ENCODE measurements around the gene FGF1.
A peak's percentile ranks its signal among the peaks of the same experiment; 100 is the strongest.

FGF1 gene

DNA sequence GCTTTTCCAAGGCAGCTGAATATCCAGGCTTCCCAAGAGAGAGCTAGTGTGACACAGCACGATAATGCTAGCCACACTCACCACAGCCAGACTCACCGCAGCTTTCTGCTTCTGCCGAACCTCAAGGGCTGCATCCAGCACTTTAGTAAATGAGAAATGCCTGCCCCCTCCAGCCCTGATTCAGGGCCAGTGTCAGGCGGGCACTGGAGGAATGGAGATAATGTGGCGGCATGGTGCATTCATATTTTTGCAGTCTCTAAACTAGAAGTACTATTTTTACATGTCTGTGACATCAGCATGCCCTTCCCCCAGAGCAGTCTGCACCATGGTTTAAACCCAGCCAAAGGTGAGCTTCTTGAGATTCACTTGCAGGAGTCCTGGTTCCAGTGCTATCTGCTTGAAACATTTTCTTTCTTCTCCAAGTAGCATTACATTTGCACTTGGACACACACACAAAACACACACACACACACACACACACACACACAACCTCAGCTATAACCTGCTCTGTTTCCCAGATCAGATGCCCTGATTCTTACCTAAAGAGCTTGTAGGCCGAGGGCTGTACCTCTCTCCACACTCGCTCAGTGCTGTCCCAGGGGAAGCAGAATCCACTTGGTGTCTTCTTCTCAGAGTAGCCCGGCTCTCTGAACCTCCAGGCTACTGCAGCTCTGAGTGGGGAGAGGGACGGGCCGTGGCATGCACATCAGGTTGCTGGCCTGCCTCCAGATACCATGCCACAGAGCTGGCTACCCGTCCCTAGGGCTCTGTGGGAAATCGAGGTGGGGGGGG lies at the start of gene FGF1:
Gene FGF1, minus strand, starts transcription at position 673 of the 792 bp plus-strand sequence. CDS start 71,963 bp downstream, outside the sequence.
- no peak for DNase-seq

GRCh38 chr5:142727735-142728047 lies 41.8 kb upstream of the FGF1 start:
- DNase-seq: no peak

GRCh38 chr5:142726188-142726731 lies 40.4 kb upstream of the FGF1 start:
- no peak for DNase-seq

GRCh38 chr5:142725231-142726187 lies 39.6 kb upstream of the FGF1 start:
- DNase-seq: no peak

- DNase-seq: no peak
These were observed 38.9 kb upstream of the FGF1 start for GRCh38 chr5:142724821-142725220.

GRCh38 chr5:142722896-142723295 lies 37.0 kb upstream of the FGF1 start:
- DNase-seq: no peak

GRCh38 chr5:142722146-142722545 lies 36.3 kb upstream of the FGF1 start:
- no peak for DNase-seq

DNA sequence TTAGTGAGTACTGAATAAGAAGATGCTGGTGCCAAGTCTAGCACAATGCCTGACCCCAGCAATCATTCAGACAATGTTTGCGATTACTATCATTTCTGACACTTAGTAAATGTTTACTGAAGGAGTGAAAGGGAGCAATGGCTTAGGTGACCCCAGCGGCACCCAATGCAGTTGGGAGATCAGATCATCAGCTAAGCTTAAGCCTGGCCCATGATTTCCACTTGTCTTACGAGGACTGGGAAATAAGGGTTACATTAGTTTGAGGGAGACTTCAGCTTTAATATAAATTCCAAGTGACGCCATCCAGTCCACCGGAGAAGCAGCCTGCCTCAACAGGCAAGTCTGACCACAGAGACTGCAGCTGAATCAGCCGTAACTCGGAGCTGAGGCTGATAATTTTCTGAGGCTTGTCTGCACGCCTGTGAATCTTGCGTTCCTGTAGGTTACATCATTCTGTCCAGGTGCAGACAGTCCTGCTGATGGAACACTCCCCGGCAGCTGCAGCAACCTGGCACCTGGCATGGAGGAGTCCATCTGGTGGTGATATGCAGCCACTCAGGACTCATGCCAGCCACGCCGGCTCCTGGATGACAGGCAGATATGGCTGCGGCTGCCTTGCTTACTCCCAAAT lies 34.9 kb upstream of the FGF1 start:
- DNase-seq: peak; percentile 62

- no peak for DNase-seq
These were observed 34.0 kb upstream of the FGF1 start for GRCh38 chr5:142719836-142720370.

GRCh38 chr5:142717582-142718215 lies 31.8 kb upstream of the FGF1 start:
- DNase-seq: peak; percentile 7

GRCh38 chr5:142716963-142717362 lies 31.1 kb upstream of the FGF1 start:
- DNase-seq: peak; percentile 6

DNA sequence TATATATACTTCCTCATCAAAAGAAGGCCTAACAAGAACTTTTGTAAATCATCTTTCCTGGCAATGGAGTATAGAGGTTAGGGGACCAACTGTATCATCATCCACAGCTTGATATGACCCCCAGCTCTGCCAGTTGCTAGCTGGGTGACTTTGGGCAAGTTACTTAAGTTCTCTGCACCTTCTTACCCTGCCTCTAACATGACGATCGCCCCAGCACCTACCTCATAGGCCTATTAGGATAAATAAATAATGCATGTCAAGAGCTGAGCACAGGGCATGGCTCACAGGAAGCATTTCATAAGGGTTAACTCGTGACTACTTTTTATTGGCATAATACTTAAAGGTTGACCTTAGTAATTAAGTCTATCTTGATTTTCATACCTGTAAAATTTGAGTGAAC lies 29.4 kb upstream of the FGF1 start:
- no peak for DNase-seq

GRCh38 chr5:142713121-142713706 lies 27.3 kb upstream of the FGF1 start:
- peak; percentile 43 for DNase-seq

GRCh38 chr5:142703153-142703552 lies 17.3 kb upstream of the FGF1 start:
- DNase-seq: no peak

GRCh38 chr5:142701673-142702311 lies 15.9 kb upstream of the FGF1 start:
- DNase-seq: no peak

DNA sequence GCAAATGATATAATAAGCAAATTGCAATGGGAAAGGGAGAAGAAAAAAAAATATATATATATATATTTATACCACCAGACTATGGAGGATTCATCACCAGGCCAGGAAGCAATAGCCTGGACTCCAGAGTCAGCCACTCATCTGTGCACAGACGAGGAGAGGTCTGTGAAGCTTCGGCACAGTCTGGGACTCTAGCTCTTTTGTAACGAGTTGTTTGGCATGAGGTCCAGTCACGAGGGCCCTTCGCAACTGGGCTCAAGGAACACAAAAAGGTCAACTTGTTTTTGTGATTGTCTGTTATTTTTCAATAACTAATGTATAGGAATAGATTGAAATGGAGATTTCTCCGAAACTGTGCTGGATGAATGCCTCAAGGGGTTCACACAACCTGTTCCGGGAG lies 14.7 kb upstream of the FGF1 start:
- no peak for DNase-seq

DNA sequence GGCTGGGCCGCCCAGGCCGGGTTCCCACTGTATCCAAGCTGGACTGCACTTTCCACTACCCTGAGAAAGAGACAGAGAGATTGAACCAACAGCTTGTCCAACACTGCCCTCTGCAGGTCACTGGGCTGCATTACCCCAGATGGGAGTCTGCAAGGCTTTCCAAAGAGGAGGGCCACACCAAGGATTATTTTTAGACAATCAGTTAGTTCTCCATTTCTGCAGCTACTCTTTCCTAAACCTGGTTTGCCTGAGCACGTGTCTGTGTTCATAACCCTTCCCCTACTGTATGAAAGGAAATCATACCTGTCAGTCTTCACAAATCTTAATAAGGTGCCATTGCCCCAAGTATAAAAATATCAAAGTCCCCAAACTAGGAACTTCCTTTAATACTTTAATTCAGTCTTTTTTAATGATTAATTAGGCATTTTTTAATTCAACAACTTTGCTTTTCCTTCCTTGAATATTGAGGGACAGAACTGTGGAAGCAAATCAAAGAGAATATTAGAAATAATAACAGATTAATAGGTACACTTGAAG lies 13.4 kb upstream of the FGF1 start:
- peak; percentile 31 for DNase-seq

GRCh38 chr5:142698447-142699183 lies 12.7 kb upstream of the FGF1 start:
- DNase-seq: no peak

- no peak for DNase-seq
These were observed 11.7 kb upstream of the FGF1 start for GRCh38 chr5:142697356-142698255.

All from DMS153 (cell line).